Measurements from ENCODE around the gene VTA1. TPM values are rescaled to one million over a fixed set of nuclear protein-coding genes. Genes with fewer than 3 reads are reported as not detected.

Gene VTA1
- polyA plus RNA-seq, 1 donor (not counting 4 experiments of a cell fraction or from before 2014, with no cell fraction given) = 97.4 TPM

- DNase-seq (ENCODE audit: low read depth, low spot score) (no peak), FAIRE-seq (no peak)
- TF ChIP-seq EZH2 (IDR thresholded peaks at IDR 0.05; ENCODE audit: low read length) (no peak), CTCF (optimal IDR thresholded peaks at IDR 0.05 in 1 of 3, IDR thresholded peaks at IDR 0.05 in 1 of 3, conservative IDR thresholded peaks at IDR 0.05 in 1 of 3; ENCODE audit: extremely low read depth in 1 of 3, insufficient read depth in 2 of 3, low read length in 3 of 3) (no peak)
- H3K4me1 ChIP-seq (ENCODE audit: control insufficient read depth, extremely low read depth, insufficient read depth, low read length) = no peaks in the 10 kb centered on the region
- dilution Hi-C loops (cut with MboI; ENCODE audit: extremely low pct_ligation_motif_present, low sequenced_read_pairs) = loop anchor here (25.0 kb wide), 1 partner anchor 431 kb away; no protein-coding TSS in a partner anchor
- H3K36me3 ChIP-seq (ENCODE audit: control insufficient read depth in 2 of 2, extremely low read depth in 1 of 2, insufficient read depth in 2 of 2, low read length in 2 of 2) = no peaks in the 10 kb centered on the region
- no peak overlapping the region for H3K9ac ChIP-seq (ENCODE audit: control insufficient read depth, extremely low read depth, insufficient read depth, low read length)
- H3K27me3 ChIP-seq (ENCODE audit: control insufficient read depth, extremely low read depth, insufficient read depth, low read length) = no peaks in the 10 kb centered on the region
- no peaks in the 10 kb centered on the region for H3K9me3 ChIP-seq (ENCODE audit: control insufficient read depth, low read depth, low read length)
- no peak overlapping the region for H3K4me2 ChIP-seq (ENCODE audit: control insufficient read depth, extremely low read depth, insufficient read depth, low read depth, low read length)
- H4K20me1 ChIP-seq (ENCODE audit: control insufficient read depth, extremely low read depth, insufficient read depth, low read length) = no peaks in the 10 kb centered on the region
- no peaks in the 10 kb centered on the region for H3K9me1 ChIP-seq (ENCODE audit: control insufficient read depth, extremely low read depth, insufficient read depth, low read length)
- no peak overlapping the region for H3K27ac ChIP-seq (ENCODE audit: control insufficient read depth, insufficient read depth, low read length)
- no peak overlapping the region for H2AFZ ChIP-seq (ENCODE audit: control insufficient read depth, low read length)
- no peaks in the 10 kb centered on the region for H3K79me2 ChIP-seq (ENCODE audit: control insufficient read depth, insufficient read depth, low read length)
- H3K4me3 ChIP-seq (ENCODE audit: control insufficient read depth in 2 of 3, extremely low read depth in 1 of 3, insufficient read depth in 2 of 3, low read depth in 1 of 3, low read length in 3 of 3) = no peak overlapping the region
These were observed 28.7 kb upstream of the VTA1 start for GRCh38 chr6:142118328-142118727.

DNA sequence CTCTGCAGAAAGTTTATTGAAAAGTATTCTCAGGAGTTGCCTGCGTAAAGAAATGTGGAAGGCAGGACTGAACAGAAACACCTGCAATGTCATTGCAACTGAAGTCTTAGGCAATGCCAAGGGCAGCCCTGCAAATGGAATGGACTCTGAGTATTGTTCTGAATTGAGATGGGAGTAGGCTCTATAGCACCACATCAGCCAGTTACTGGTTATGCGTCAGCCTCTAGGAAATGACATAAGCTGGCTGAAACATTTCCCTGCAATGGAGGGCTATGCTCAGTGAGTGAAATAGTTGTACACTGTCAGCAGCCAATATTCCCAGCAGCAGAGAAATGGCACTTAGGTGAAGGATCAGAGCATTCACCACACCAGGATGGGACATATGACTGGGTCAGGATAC, 28.1 kb upstream of the VTA1 start:
- no peaks in the 10 kb centered on the region for H3K36me3 ChIP-seq (ENCODE audit: control insufficient read depth in 2 of 2, extremely low read depth in 1 of 2, insufficient read depth in 2 of 2, low read length in 2 of 2)
- no peaks in the 10 kb centered on the region for H3K27me3 ChIP-seq (ENCODE audit: control insufficient read depth, extremely low read depth, insufficient read depth, low read length)
- no peaks in the 10 kb centered on the region for H4K20me1 ChIP-seq (ENCODE audit: control insufficient read depth, extremely low read depth, insufficient read depth, low read length)
- no peaks in the 10 kb centered on the region for H3K4me1 ChIP-seq (ENCODE audit: control insufficient read depth, extremely low read depth, insufficient read depth, low read length)
- DNase-seq (ENCODE audit: low read depth, low spot score) (no peak), FAIRE-seq (no peak)
- no peaks in the 10 kb centered on the region for H3K9me3 ChIP-seq (ENCODE audit: control insufficient read depth, low read depth, low read length)
- dilution Hi-C loops (cut with MboI; ENCODE audit: extremely low pct_ligation_motif_present, low sequenced_read_pairs) = loop anchor here (25.0 kb wide), 1 partner anchor 432 kb away; no protein-coding TSS in a partner anchor
- no peaks in the 10 kb centered on the region for H3K9me1 ChIP-seq (ENCODE audit: control insufficient read depth, extremely low read depth, insufficient read depth, low read length)
- H3K9ac ChIP-seq (ENCODE audit: control insufficient read depth, extremely low read depth, insufficient read depth, low read length) = no peak overlapping the region
- TF ChIP-seq EZH2 (IDR thresholded peaks at IDR 0.05; ENCODE audit: low read length) (no peak), CTCF (optimal IDR thresholded peaks at IDR 0.05 in 1 of 3, IDR thresholded peaks at IDR 0.05 in 1 of 3, conservative IDR thresholded peaks at IDR 0.05 in 1 of 3; ENCODE audit: extremely low read depth in 1 of 3, insufficient read depth in 2 of 3, low read length in 3 of 3) (no peak)
- H3K4me3 ChIP-seq (ENCODE audit: control insufficient read depth in 2 of 3, extremely low read depth in 1 of 3, insufficient read depth in 2 of 3, low read depth in 1 of 3, low read length in 3 of 3) = no peak overlapping the region
- no peak overlapping the region for H3K4me2 ChIP-seq (ENCODE audit: control insufficient read depth, extremely low read depth, insufficient read depth, low read depth, low read length)
- no peaks in the 10 kb centered on the region for H3K79me2 ChIP-seq (ENCODE audit: control insufficient read depth, insufficient read depth, low read length)
- no peak overlapping the region for H2AFZ ChIP-seq (ENCODE audit: control insufficient read depth, low read length)
- no peak overlapping the region for H3K27ac ChIP-seq (ENCODE audit: control insufficient read depth, insufficient read depth, low read length)
